CD4-positive, alpha-beta T cell treated with Interleukin-4 for 1 hour (primary cell): ENCODE measurements around the gene DNAJB13.

Experiments used
- DNase-seq, 2 donors: peaks; one replicate each; pipeline ENCODE4 v3.0.0-alpha.2; 2020 to 2022

The DNAJB13 gene

DNA sequence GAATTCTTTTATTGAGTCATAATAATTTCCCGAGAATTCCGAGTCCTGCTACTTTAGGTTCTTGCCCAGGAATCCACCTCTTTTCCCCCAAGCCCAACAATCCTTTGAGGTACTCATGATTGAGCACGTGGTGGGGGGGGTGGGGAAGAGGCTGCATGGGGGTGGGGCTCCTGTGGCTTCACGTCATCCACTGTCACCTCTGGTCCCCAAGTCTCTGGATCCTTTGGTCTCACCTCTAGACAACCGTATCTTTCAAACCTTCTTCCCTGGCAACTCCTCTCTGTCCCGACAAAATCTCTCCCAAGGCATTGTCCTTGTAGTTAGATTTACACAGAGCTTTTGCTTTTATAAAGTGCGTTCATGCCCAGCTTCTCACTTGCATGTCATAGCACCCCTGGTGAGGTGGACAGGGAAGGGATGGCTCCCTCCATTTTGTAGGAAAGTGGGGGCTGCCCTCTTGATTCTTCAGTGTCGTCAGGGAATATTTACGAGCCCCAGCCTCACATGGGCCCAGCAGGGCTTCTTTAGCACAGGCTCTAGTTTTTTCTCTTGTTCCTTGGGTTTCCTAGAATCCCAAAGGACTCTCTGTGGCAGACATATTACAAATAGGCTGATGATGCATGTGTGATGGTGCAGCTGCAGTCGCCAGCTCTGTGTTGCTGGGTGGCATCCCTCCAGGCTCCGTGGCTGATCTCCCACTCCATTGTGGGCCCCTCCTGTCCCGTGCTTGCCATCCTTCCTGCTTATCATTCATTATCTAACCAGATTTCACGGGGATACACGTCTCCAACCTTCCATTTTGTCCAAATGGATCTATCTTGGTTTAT lies 49.7 kb downstream of the DNAJB13 start:
- no peak for DNase-seq

- DNase-seq, result no peak
Observed at GRCh38 chr11:74001822-74002286, 51.0 kb downstream of the DNAJB13 start.

GRCh38 chr11:74002832-74003231 lies 52.0 kb downstream of the DNAJB13 start:
- no peak for DNase-seq

DNA sequence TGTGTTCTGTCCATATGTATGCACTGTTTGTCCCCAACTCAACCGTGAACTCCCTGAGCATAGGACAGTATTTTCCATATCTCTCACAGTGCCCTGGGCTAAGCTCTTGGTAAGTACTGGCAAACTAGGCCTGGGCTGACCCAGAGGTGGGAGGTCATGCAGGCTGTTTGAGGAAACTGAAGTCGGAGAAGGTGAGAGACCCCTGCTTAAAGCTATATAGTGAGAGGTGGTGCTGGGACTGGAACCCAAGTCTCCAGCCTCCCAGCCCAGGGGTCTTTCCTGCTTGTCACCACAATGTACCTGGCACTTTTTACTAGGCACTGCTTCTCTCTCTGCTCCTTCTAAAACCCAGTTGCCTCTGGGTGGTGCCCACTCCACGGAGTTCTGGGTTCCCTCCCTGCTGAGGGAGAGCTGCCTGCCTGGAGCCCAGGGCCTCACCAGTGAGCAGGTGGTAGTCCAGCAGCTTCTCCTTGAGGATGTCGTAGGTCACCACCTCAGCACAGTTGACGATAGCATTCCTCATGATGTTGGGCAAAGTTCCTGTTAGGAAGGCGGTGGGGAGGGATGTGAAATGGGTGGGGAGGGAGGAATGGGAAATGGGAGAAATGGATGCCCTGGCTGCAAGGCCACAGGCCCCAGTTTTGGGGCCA lies 53.3 kb downstream of the DNAJB13 start:
- DNase-seq, result no peak

- peak; percentile 90 for DNase-seq
Observed at GRCh38 chr11:74004759-74005615, 54.2 kb downstream of the DNAJB13 start.

GRCh38 chr11:74005721-74006517 lies 55.1 kb downstream of the DNAJB13 start:
- DNase-seq, result no peak

DNA sequence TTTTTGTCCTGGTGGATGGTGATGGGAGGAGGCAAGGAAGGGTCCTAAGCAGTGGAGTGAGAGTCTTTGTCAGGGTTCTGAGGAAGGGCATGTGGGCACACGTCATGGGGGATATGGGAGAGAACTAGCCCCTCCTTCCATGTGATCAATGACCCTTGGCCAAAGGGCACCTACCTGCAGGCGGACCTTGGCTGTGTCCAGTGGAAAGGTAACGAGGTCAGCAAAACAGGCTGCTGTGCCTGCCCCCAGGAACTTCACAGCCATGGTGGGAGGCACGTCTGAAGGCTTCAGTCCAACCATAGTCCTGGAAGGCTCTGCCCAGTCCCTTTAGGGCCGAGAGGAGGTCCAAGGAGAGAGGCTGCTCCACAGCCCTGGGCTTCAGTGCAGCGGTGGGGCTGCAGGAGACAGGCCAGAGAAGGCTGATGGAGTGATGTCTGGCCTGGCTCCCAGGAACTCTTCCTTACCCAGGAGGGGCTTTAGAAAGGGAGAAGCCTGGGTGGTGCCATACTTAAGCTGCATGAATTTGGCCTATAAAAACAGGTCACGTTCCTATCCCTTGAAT lies 56.0 kb downstream of the DNAJB13 start:
- no peak for DNase-seq

DNA sequence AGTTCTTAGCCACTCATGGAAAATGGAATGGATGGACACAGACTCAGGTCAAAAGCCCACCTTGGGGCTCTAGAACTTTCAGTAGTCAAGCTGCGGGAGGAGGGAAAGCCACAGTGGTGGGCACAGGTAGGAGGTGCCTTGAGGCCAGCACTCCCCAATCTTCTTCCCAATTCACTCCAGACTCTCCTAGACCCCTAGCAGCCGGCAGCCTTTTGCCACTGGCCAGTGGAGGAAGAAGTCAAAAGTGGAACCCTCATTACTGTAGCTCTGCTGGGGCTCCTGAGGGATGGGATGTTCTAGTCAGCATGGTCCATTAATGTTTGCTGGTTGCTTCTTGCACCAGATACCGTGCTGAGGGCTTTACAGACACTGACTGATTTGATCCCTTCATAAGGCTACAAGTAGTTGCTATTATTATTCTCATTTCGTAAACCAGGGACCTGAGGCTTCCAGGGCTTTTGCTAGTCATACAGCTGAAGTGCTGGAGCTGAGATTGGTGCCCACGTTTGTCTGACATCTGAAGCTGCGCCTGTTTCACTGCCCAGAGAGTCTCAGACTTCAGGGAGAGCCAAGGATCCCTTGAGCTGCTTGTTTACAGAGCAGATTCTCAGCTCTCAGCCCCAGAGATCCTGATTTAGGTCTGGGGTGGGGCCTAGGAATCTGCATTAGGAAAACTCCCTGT lies 57.0 kb downstream of the DNAJB13 start:
- no peak for DNase-seq

- no peak for DNase-seq
Observed at GRCh38 chr11:74008373-74009229, 57.8 kb downstream of the DNAJB13 start, which contains the start of gene UCP3. UCP3 (minus strand) TSS chr11:74009085; CDS start chr11:74007042, 2,043 bp downstream.

- no peak for DNase-seq
Observed at GRCh38 chr11:74009230-74009547, 58.4 kb downstream of the DNAJB13 start.

- DNase-seq, result no peak
Observed at GRCh38 chr11:74009675-74010305, 59.0 kb downstream of the DNAJB13 start.

- DNase-seq, result no peak
Observed at GRCh38 chr11:74010306-74011300, 59.8 kb downstream of the DNAJB13 start.

GRCh38 chr11:74011360-74012073 lies 60.7 kb downstream of the DNAJB13 start:
- peak; percentile 76 to 83 for DNase-seq

GRCh38 chr11:74012074-74012809 lies 61.4 kb downstream of the DNAJB13 start:
- DNase-seq, result no peak

- no peak for DNase-seq
Observed at GRCh38 chr11:74013141-74013540, 62.3 kb downstream of the DNAJB13 start.

DNA sequence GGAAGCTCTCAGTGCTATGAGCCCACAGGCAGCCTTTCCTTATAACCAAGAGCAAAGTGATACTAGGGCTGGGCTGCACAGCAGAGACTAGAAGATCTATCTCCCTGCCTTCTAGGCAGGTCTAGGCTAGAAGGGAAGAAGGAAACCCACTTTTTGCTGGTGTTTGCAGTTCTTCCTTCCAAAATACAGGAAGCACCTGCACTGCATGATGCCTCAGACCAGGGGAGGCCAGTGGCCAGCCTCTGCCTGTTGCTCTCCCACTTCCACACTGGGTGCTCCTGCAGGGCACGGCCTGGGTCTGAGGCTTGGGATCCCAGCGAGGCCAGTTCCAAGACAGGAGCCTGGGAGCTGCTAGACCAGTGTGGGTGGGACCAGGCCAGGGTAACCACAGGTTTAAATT lies 64.1 kb downstream of the DNAJB13 start:
- DNase-seq, result no peak
